ENCODE data around the gene HGFAC.

DNA sequence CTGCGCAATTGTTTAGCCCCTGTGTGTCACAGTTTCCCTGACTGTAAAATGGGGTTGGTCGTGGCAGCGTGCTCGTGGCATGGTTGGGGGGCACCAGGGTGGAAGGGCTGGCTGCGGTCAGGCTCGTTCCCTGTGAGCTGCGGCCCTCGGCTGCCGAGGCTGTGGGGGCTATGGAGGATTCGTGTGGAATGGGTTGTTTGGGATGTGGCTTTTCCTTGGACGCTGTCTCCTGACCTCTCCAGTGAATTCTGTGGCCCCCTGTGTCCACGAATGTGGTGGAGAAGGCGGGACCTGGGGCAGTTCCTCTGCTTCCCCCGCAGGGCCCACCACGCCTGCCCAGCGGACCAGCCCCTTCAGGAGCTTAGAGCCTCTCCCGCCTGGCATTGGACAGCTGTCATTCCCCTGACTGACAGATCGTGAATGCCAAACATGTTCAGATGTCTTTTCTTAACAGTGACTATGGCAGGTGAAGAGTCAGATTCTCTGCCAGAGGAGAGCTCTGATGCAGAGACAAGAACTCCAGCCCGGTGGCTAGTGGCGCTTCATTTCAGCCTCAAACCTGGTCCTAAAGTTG lies 17.2 kb upstream of the HGFAC start:
- no peak for TF ChIP-seq POLR2AphosphoS5 (IDR thresholded peaks at IDR 0.05; ENCODE audit: low read depth, low read length)
- TF ChIP-seq, protein P1, sequence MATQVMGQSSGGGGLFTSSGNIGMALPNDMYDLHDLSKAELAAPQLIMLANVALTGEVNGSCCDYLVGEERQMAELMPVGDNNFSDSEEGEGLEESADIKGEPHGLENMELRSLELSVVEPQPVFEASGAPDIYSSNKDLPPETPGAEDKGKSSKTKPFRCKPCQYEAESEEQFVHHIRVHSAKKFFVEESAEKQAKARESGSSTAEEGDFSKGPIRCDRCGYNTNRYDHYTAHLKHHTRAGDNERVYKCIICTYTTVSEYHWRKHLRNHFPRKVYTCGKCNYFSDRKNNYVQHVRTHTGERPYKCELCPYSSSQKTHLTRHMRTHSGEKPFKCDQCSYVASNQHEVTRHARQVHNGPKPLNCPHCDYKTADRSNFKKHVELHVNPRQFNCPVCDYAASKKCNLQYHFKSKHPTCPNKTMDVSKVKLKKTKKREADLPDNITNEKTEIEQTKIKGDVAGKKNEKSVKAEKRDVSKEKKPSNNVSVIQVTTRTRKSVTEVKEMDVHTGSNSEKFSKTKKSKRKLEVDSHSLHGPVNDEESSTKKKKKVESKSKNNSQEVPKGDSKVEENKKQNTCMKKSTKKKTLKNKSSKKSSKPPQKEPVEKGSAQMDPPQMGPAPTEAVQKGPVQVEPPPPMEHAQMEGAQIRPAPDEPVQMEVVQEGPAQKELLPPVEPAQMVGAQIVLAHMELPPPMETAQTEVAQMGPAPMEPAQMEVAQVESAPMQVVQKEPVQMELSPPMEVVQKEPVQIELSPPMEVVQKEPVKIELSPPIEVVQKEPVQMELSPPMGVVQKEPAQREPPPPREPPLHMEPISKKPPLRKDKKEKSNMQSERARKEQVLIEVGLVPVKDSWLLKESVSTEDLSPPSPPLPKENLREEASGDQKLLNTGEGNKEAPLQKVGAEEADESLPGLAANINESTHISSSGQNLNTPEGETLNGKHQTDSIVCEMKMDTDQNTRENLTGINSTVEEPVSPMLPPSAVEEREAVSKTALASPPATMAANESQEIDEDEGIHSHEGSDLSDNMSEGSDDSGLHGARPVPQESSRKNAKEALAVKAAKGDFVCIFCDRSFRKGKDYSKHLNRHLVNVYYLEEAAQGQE (IDR thresholded peaks at IDR 0.05; ENCODE audit: low read depth, low read length) = no peak
- TF ChIP-seq, protein P2, sequence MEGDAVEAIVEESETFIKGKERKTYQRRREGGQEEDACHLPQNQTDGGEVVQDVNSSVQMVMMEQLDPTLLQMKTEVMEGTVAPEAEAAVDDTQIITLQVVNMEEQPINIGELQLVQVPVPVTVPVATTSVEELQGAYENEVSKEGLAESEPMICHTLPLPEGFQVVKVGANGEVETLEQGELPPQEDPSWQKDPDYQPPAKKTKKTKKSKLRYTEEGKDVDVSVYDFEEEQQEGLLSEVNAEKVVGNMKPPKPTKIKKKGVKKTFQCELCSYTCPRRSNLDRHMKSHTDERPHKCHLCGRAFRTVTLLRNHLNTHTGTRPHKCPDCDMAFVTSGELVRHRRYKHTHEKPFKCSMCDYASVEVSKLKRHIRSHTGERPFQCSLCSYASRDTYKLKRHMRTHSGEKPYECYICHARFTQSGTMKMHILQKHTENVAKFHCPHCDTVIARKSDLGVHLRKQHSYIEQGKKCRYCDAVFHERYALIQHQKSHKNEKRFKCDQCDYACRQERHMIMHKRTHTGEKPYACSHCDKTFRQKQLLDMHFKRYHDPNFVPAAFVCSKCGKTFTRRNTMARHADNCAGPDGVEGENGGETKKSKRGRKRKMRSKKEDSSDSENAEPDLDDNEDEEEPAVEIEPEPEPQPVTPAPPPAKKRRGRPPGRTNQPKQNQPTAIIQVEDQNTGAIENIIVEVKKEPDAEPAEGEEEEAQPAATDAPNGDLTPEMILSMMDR (IDR thresholded peaks at IDR 0.05) = no peak
- no peak for TF ChIP-seq MXI1 (IDR thresholded peaks at IDR 0.05; ENCODE audit: low read depth, low read length)
- TF ChIP-seq, protein P3, sequence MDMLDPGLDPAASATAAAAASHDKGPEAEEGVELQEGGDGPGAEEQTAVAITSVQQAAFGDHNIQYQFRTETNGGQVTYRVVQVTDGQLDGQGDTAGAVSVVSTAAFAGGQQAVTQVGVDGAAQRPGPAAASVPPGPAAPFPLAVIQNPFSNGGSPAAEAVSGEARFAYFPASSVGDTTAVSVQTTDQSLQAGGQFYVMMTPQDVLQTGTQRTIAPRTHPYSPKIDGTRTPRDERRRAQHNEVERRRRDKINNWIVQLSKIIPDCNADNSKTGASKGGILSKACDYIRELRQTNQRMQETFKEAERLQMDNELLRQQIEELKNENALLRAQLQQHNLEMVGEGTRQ (IDR thresholded peaks at IDR 0.05; ENCODE audit: borderline replicate concordance, low read depth, low read length) = no peak
- no peak for TF ChIP-seq SMC3 (IDR thresholded peaks at IDR 0.05; ENCODE audit: low read depth, low read length)
- TF ChIP-seq TAF1 (IDR thresholded peaks at IDR 0.05; ENCODE audit: borderline replicate concordance, low read depth, low read length) = no peak
- TF ChIP-seq EZH2phosphoT487 (IDR thresholded peaks at IDR 0.05; ENCODE audit: borderline replicate concordance, low read depth) = no peak
- no peak for TF ChIP-seq NRF1 (IDR thresholded peaks at IDR 0.05; ENCODE audit: low read depth, low read length)
- no peak for TF ChIP-seq RCOR1 (IDR thresholded peaks at IDR 0.05; ENCODE audit: low read length)
- TF ChIP-seq, protein P4, sequence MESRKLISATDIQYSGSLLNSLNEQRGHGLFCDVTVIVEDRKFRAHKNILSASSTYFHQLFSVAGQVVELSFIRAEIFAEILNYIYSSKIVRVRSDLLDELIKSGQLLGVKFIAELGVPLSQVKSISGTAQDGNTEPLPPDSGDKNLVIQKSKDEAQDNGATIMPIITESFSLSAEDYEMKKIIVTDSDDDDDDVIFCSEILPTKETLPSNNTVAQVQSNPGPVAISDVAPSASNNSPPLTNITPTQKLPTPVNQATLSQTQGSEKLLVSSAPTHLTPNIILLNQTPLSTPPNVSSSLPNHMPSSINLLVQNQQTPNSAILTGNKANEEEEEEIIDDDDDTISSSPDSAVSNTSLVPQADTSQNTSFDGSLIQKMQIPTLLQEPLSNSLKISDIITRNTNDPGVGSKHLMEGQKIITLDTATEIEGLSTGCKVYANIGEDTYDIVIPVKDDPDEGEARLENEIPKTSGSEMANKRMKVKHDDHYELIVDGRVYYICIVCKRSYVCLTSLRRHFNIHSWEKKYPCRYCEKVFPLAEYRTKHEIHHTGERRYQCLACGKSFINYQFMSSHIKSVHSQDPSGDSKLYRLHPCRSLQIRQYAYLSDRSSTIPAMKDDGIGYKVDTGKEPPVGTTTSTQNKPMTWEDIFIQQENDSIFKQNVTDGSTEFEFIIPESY (IDR thresholded peaks at IDR 0.05; ENCODE audit: borderline replicate concordance, low read depth) = no peak
